Activated naive CD8-positive, alpha-beta T cell treated with anti-CD3 and anti-CD28 coated beads, Interleukin-2, amount 50 U/mL, for 16 hours (primary cell): ENCODE results near the gene DDA1.
"Not testable (repeated sequence)": the region's sequence is repeated elsewhere in the genome, so short reads cannot be mapped to it uniquely, and the experiment has no call there.

ENCODE experiments used
- DNase-seq: peaks from one replicate; pipeline ENCODE4 v3.0.0-alpha.2; 2020; ENCODE audit warnings: low read depth, low spot score

The DDA1 gene

DNA sequence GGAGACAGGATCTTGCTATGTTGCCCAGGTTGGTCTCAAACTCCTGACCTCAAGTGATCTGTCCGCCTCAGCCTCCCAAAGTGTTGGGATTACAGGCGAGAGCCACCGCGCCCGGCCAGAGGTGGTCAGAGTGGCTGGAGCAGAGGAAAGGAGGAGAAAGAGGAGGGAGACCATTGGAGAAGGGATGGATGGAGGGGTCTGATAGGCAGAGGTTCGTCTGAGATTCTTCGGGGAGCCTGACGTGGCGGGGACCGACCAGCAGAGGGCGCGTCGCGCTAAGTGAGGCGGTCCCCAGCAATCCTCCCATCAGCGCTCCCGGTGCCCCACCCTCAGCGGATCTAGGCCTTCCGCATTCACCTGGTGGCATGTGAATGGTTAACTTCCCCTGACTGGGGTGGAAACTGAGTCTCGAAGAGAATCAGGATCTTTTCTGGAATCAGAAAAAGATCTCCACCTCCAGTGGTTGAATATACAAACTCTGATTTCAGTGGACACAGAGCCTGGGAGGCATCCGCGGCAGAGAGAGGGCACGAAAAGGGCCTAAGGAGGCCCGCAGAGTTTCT, 36.8 kb downstream of the DDA1 start:
- peak; percentile 60 for DNase-seq

DNA sequence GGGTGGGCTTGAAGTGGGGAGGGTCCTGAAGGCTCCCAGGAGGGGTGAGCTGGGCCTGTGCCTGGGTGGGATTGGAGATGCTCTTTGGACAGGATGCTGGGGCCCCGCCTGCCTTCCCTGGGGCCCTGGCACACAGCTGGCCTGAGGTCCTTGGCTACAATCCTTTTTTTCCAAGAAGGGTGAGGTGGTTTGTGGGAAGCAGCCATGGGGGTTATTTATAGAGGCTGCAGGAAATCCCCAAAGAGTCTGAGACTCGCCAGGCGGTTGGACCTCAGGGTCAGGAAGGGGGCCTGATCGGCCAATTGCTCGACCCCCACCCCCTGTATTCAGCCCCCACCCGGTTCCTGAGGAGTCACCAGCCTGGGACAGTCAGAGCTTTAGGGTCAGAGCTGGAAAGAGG, 38.0 kb downstream of the DDA1 start:
- DNase-seq = no peak

DNA sequence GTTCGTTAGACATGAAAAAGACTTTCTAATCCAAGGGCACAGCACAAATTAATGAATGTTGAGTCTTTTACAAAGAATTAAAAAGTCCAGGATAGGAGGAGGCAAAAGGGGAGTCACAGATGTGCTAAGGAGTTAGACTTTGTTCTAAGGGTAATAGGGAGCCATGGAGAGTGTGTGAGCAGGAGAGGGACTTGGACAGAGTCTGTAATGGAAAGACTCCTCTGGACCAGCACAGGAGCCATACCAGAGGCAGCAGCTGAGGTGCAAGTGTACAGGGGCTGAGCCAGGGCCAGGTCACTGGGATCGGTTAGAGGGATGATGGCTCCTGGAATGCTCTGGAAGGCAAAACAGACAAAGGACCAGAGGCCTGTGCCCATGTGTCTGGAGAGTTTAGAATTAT, 38.5 kb downstream of the DDA1 start:
- DNase-seq = no peak

DNA sequence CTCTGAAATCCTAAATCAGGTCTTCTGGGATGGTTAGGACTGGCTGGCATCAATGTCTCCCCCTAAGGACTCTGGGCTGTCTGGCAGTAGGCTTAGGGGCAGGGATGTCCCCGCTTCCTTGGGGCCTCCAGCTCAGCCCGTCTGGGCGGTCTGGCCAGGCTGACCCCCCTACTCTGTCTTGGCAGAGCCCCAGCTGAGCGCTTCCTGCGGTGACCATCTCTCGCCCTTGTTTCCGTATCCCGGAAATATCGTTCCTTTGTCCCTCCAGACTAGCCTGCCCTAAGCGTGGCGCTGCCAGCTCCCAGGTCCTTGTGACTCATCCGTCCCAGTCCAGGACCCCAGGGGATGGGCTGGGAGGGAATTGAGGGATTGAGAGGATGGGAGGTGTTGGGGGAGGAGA, 39.3 kb downstream of the DDA1 start:
- no peak for DNase-seq

DNA sequence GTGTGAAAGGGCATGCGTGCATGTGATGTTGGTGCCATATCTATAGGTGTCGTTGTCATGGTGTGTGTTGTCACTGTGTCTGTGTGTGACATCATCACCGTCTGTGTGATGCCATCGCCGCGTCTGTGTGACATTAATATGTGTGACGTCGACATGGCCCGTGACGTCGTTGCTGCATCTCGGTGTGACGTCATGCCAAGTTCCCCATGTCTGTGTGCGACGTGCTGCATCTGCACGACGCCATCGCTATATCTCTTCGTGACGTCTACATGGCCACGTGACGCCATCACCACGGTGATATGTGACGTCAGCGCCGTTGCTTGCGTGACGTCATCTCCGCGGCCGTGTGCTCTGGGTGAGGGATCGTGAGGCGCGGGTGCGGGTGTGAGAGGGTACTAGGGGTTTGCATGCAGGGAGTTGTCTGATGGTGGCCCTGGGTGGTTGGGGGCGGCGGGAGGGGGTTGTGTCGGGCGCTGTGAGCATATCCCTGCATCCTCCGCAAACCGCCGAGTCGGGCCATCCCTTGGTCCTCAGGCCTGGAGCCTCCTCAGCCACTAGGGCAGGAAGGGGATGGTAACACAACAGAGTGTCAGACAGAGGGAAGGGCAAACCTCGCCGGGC, 42.6 kb downstream of the DDA1 start:
- no peak for DNase-seq

DNA sequence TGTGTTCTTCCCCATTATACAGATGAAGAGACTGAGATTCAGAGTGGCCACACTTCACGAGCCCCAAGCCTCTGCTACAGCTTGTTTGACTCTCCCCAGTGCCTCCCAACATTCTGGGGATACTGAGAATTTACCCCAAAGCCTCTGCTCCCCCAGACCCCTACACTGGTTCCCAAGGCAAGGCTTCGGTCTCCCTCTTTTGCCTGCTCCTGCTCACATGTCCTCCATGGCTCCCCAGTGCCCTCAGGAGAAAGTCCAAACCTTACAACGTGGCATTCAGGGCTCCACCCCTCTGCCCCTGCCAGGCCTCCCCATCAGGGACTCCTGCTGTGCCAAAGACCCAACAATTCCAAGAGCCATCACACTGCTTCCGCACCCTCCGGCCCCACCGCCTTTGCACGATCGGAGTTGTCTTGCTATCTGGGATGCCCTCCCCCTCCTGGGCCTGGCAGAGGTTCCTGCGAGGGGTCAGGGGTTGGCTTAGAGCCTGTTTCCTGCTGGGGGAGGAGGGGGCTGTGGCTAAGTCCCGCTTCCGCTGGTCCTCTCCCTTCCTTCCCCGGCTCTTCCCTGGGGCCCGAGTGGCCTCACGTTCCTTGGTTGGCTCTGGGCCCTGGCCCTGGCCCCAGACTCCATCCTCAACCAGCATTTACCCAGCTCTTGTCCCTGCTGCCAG, 43.4 kb downstream of the DDA1 start:
- DNase-seq = no peak

GRCh38 chr19:17353386-17353785, 44.0 kb downstream of the DDA1 start:
- no peak for DNase-seq

- DNase-seq = no peak
Observed at GRCh38 chr19:17357078-17357666, 47.8 kb downstream of the DDA1 start.

- DNase-seq = no peak
Observed at GRCh38 chr19:17357724-17358123, 48.4 kb downstream of the DDA1 start.

GRCh38 chr19:17358395-17358794, 49.0 kb downstream of the DDA1 start:
- no peak for DNase-seq

GRCh38 chr19:17359905-17360800, 50.8 kb downstream of the DDA1 start:
- no peak for DNase-seq

- not testable (repeated sequence) for DNase-seq
Observed at GRCh38 chr19:17363852-17364605, 54.7 kb downstream of the DDA1 start.

DNA sequence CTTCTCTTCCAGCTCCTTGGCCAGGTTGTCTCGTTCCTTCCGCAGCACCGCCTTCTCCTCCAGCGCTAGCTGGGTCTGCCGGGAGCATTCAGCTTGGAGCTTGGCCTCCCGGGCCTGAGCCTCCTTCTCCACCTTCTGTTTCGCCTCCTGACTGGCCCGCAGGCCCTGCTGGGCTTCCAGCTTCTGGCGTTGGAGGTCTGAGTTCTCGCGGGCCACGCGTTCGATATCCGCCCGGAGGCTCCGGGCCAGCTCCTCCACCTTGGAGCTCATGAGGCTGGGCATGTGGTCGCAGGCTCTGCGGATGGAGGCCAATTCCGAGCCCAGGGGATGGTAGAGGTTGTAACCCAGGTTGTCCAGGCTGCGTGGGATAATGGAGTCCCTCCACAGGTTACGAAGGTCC, 56.0 kb downstream of the DDA1 start:
- DNase-seq = no peak

GRCh38 chr19:17370026-17370587, 60.7 kb downstream of the DDA1 start:
- DNase-seq = no peak
